Fibroblast of the aortic adventitia (primary cell): ENCODE data around the gene PTCHD1. TPM values are rescaled to one million over a fixed set of nuclear protein-coding genes. Genes with fewer than 3 reads are reported as not detected.

Experiments used
- DNase-seq: peaks from one replicate; pipeline ENCODE4 v3.0.0-alpha.2; 2010; ENCODE audit warnings: low read depth
- H3K4me3 ChIP-seq: 2 replicates; pipeline ENCODE4 v1.5.1; 2011; ENCODE audit warnings: low read depth, mild to moderate bottlenecking, control low read depth, low read length, moderate library complexity
- CTCF ChIP-seq: IDR thresholded peaks from 2 replicates; pipeline ENCODE4 v1.5.1; 2011; ENCODE audit warnings: mild to moderate bottlenecking, low read length, control low read depth, inconsistent platforms; ENCODE audit not compliant: insufficient read depth
- total RNA-seq: library from RNA; depleted of rRNA; stranded (reverse); fragments of >200 nt; gene quantifications from 2 replicates; pipeline ENCODE4 v1.2.3, GENCODE V29; 2012; ENCODE audit warnings: low replicate concordance

The PTCHD1 gene
- total RNA-seq, 1 donor = under 0.01 TPM

- no peak for DNase-seq
- H3K4me3 ChIP-seq = no peak overlapping the region
- no peak for TF ChIP-seq CTCF
These were observed 100.5 kb downstream of the PTCHD1 start for GRCh38 chrX:23435108-23435507.

GRCh38 chrX:23435575-23435974 lies 100.9 kb downstream of the PTCHD1 start:
- no peak for TF ChIP-seq CTCF
- no peak for DNase-seq
- H3K4me3 ChIP-seq = no peak overlapping the region

GRCh38 chrX:23436875-23437274 lies 102.2 kb downstream of the PTCHD1 start:
- H3K4me3 ChIP-seq = no peak overlapping the region
- no peak for DNase-seq
- TF ChIP-seq CTCF = no peak

- H3K4me3 ChIP-seq = no peak overlapping the region
- TF ChIP-seq CTCF = no peak
- DNase-seq = no peak
These were observed 116.6 kb downstream of the PTCHD1 start for GRCh38 chrX:23451266-23451665.
